Naive thymus-derived CD4-positive, alpha-beta T cell (primary cell): ENCODE data around the gene AFMID. TPM values are rescaled to one million over a fixed set of nuclear protein-coding genes. Genes with fewer than 3 reads are reported as not detected.
A peak's percentile ranks its signal among the peaks of the same experiment; 100 is the strongest.

ENCODE experiments used
- ATAC-seq: fragments of 150-1000 bp; cut with Tn5 transposase; 2 replicates; pipeline ENCODE4 v1.10.0; 2021; ENCODE audit warnings: mild to moderate bottlenecking, moderate library complexity
- CTCF ChIA-PET: fragments of 350-600 bp; sonication (Branson Sonifier 250); formaldehyde crosslinking; loops from one replicate; lab custom pipeline; 2021; ENCODE audit warnings: antibody characterized with exemption; lab: Charles Lee
- POLR2A ChIA-PET: fragments of 350-600 bp; sonication (Branson Sonifier 250); formaldehyde crosslinking; loops from one replicate; lab custom pipeline; 2021; ENCODE audit warnings: antibody characterized with exemption, inconsistent platforms; lab: Charles Lee
- DNase-seq, 9 donors: peaks; one replicate each; pipeline versions ENCODE4 v3.0.0 to v3.0.0-alpha.2; 2020 to 2022; ENCODE audit warnings: mixed read lengths in 1 of 9
- H3K27ac ChIP-seq: one replicate; pipeline ENCODE4 v1.7.0; 2013; ENCODE audit warnings: mild to moderate bottlenecking, low read depth, low read length, moderate library complexity
- H3K27me3 ChIP-seq, 2 donors: one replicate each; pipeline ENCODE4 v1.7.0; 2013; ENCODE audit warnings: low read length in 2 of 2, mild to moderate bottlenecking in 2 of 2, moderate library complexity in 2 of 2; ENCODE audit not compliant: control insufficient read depth in 2 of 2, insufficient read depth in 2 of 2
- H3K36me3 ChIP-seq, 3 experiments: 1 replicate in 2 of 3; 2 replicates in 1 of 3; pipeline ENCODE4 v1.7.0; 2013; ENCODE audit warnings: low read length in 3 of 3, mild to moderate bottlenecking in 3 of 3, moderate library complexity in 1 of 3; ENCODE audit not compliant: insufficient read depth in 3 of 3, control insufficient read depth in 2 of 3
- H3K4me1 ChIP-seq, 2 donors: one replicate each; pipeline ENCODE4 v1.7.0; 2013; ENCODE audit warnings: low read length in 2 of 2, mild to moderate bottlenecking in 2 of 2, moderate library complexity in 1 of 2; ENCODE audit not compliant: control insufficient read depth in 2 of 2, insufficient read depth in 2 of 2
- H3K4me3 ChIP-seq: 2 replicates; pipeline ENCODE4 v1.7.0; 2013; ENCODE audit warnings: mild to moderate bottlenecking, low read length
- H3K9me3 ChIP-seq, 3 experiments: 1 replicate in 2 of 3; 2 replicates in 1 of 3; pipeline ENCODE4 v1.7.0; 2013; ENCODE audit warnings: low read length in 3 of 3; ENCODE audit not compliant: control insufficient read depth in 2 of 3
- H3K27ac Mint-ChIP-seq, 9 donors: one replicate each; pipeline ENCODE4 v1.8.0; 2020 to 2022; ENCODE audit warnings: mixed read lengths in 9 of 9, mild to moderate bottlenecking in 8 of 9, moderate library complexity in 5 of 9, inconsistent platforms in 2 of 9
- H3K27me3 Mint-ChIP-seq, 5 donors: one replicate each; pipeline ENCODE4 v1.8.0; 2021 to 2022; ENCODE audit warnings: mixed read lengths in 5 of 5, mild to moderate bottlenecking in 1 of 5
- H3K36me3 Mint-ChIP-seq, 5 donors: one replicate each; pipeline ENCODE4 v1.8.0; 2020 to 2022; ENCODE audit warnings: mixed read lengths in 5 of 5, mild to moderate bottlenecking in 3 of 5, inconsistent platforms in 1 of 5
- H3K4me1 Mint-ChIP-seq, 7 donors: one replicate each; pipeline ENCODE4 v1.8.0; 2020 to 2022; ENCODE audit warnings: mixed read lengths in 7 of 7, mild to moderate bottlenecking in 3 of 7, inconsistent platforms in 1 of 7
- H3K4me3 Mint-ChIP-seq, 10 donors: one replicate each; pipeline ENCODE4 v1.8.0; 2020 to 2022; ENCODE audit warnings: mild to moderate bottlenecking in 10 of 10, mixed read lengths in 10 of 10, moderate library complexity in 6 of 10, inconsistent platforms in 2 of 10
- H3K9me3 Mint-ChIP-seq, 11 donors: one replicate each; pipeline ENCODE4 v1.8.0; 2020 to 2022; ENCODE audit warnings: mixed read lengths in 11 of 11, mild to moderate bottlenecking in 4 of 11, inconsistent platforms in 1 of 11, moderate library complexity in 1 of 11
- intact Hi-C, 2 donors: fragments of 100-400 bp; cut with micrococcal nuclease; formaldehyde crosslinking; loops; one replicate each; pipeline ENCODE4 v1.15.1; 2023
- polyA plus RNA-seq, 2 donors: library from polyadenylated mRNA; unstranded; fragments of 300-500 nt; fragmentation: Illumina TruSeq; gene quantifications; one replicate each; pipeline ENCODE4 v1.2.3, GENCODE V29; 2021
- total RNA-seq, 6 experiments: library from RNA in 5 of 6; stranded (reverse) in 5 of 6; gene quantifications; 1 replicate in 5 of 6; 2 replicates in 1 of 6; pipeline ENCODE4 v1.2.3 and lab custom pipeline; 2021 to 2026

Gene AFMID
- total and polyA plus RNA-seq, 7 experiments from 2014 or later = 0.99 to 19.2 (median 1.8) TPM

- ChIA-PET CTCF (no interaction called here), POLR2A (interaction anchor here (1.0 to 1.1 kb wide), 2 partner anchors 30 to 44 kb away, joined by 3 read pairs; no protein-coding TSS in a partner anchor)
- no peak overlapping the region for H3K4me3 Mint-ChIP-seq
- no peak for ATAC-seq
- no peak overlapping the region for H3K27ac Mint-ChIP-seq
- Histone ChIP-seq H3K27me3 (no peaks in the 10 kb centered on the region), H3K4me1 (peaks cover 0 to 11% of the 10 kb centered on the region in 2 donors), H3K27ac (no peak overlapping the region), H3K4me3 (no peak overlapping the region), H3K9me3 (no peaks in the 10 kb centered on the region), H3K36me3 (no peaks in the 10 kb centered on the region)
- H3K27me3 Mint-ChIP-seq = no peaks in the 10 kb centered on the region
- peaks cover 0 to 9% (median 4%) of the 10 kb centered on the region in 7 donors for H3K4me1 Mint-ChIP-seq
- H3K9me3 Mint-ChIP-seq = no peaks in the 10 kb centered on the region
- intact Hi-C loops = loop anchor here (5.0 kb wide), 2 partner anchors 33 to 47 kb away; partner anchors contain the start of genes BIRC5 (in 1 of the 2) and TMC8 (in 1 of the 2)
- DNase-seq = no peak
- no peaks in the 10 kb centered on the region for H3K36me3 Mint-ChIP-seq
Observed at GRCh38 chr17:78164748-78165607, 22.2 kb upstream of the AFMID start.

GRCh38 chr17:78166416-78166815 is 20.7 kb upstream of the AFMID start:
- no peak for DNase-seq
- POLR2A ChIA-PET = interaction anchor here (0.8 kb wide), 1 partner anchor 32 kb away, joined by 3 read pairs; no protein-coding TSS in a partner anchor
- H3K9me3 Mint-ChIP-seq = no peaks in the 10 kb centered on the region
- no peaks in the 10 kb centered on the region for H3K27me3 ChIP-seq
- H3K4me3 Mint-ChIP-seq = peak overlapping the region in 1 of 10 donors; percentile 16
- ATAC-seq = no peak
- no peaks in the 10 kb centered on the region for H3K9me3 ChIP-seq
- no peak overlapping the region for H3K27ac ChIP-seq
- no peaks in the 10 kb centered on the region for H3K27me3 Mint-ChIP-seq
- no peak overlapping the region for H3K27ac Mint-ChIP-seq
- peaks cover 0 to 13% of the 10 kb centered on the region in 2 donors for H3K4me1 ChIP-seq
- H3K4me1 Mint-ChIP-seq = peaks cover 2 to 21% (median 16%) of the 10 kb centered on the region in 7 donors
- peaks cover 0 to under 1% (median 0%) of the 10 kb centered on the region in 5 donors for H3K36me3 Mint-ChIP-seq
- H3K36me3 ChIP-seq = peaks cover 0 to 9% (median 0%) of the 10 kb centered on the region in 3 experiments
- H3K4me3 ChIP-seq = no peak overlapping the region
- intact Hi-C loops = loop anchor here (5.0 kb wide), 2 partner anchors 34 to 46 kb away; partner anchors contain the start of genes BIRC5 (in 1 of the 2) and TMC8 (in 1 of the 2)
- CTCF ChIA-PET = no interaction called here

- Mint-ChIP-seq H3K27me3 (no peaks in the 10 kb centered on the region), H3K4me3 (peak within 1 kb of the TSS; percentile 64 to 83 (median 73)), H3K27ac (peak within 1 kb of the TSS; percentile 31 to 88 (median 66)), H3K36me3 (peaks cover 0 to 7% (median 0%) of the 10 kb centered on the region in 5 donors), H3K4me1 (peaks cover 22 to 40% (median 35%) of the 10 kb centered on the region in 7 donors), H3K9me3 (no peaks in the 10 kb centered on the region)
- Histone ChIP-seq H3K4me3 (peak within 1 kb of the TSS; percentile 58), H3K9me3 (no peaks in the 10 kb centered on the region), H3K27me3 (no peaks in the 10 kb centered on the region), H3K27ac (peak within 1 kb of the TSS; percentile 89), H3K36me3 (peaks cover 0 to 18% (median 0%) of the 10 kb centered on the region in 3 experiments), H3K4me1 (peaks cover 6 to 25% of the 10 kb centered on the region in 2 donors)
- peak; percentile 80 to 94 (median 87) for DNase-seq
- CTCF ChIA-PET = interaction anchor here (0.6 kb wide), 1 partner anchor 724 kb away, joined by 3 read pairs; no protein-coding TSS in a partner anchor
- intact Hi-C loops = loop anchor here (1.0 to 5.0 kb wide), 6 partner anchors 18 to 502 kb away; partner anchors contain the start of genes TMC8 (in 2 of the 2), AFMID (in 1 of the 2), BIRC5 (in 1 of the 2) and TK1 (in 1 of the 2)
- peak; percentile 91 for ATAC-seq
- POLR2A ChIA-PET = interaction anchor here (0.6 to 2.2 kb wide), 6 partner anchors 15 to 54 kb away, joined by 3 to 12 read pairs (median 6); no protein-coding TSS in a partner anchor
Observed at GRCh38 chr17:78168242-78168902, 18.8 kb upstream of the AFMID start, which contains the start of gene SYNGR2. Gene SYNGR2 (plus strand): TSS chr17:78168581. CDS start chr17:78168617, 36 bp downstream.

GRCh38 chr17:78168903-78169793 is 18.0 kb upstream of the AFMID start:
- H3K4me3 Mint-ChIP-seq = peak overlapping the region; percentile 62 to 83 (median 72)
- Histone ChIP-seq H3K36me3 (peaks cover 0 to 18% (median 0%) of the 10 kb centered on the region in 3 experiments), H3K4me3 (peak overlapping the region; percentile 58), H3K27me3 (no peaks in the 10 kb centered on the region), H3K9me3 (no peaks in the 10 kb centered on the region), H3K27ac (peak overlapping the region; percentile 89), H3K4me1 (peaks cover 13 to 32% of the 10 kb centered on the region in 2 donors)
- peaks cover 29 to 48% (median 43%) of the 10 kb centered on the region in 7 donors for H3K4me1 Mint-ChIP-seq
- CTCF ChIA-PET = interaction anchor here (1.2 kb wide), 1 partner anchor 31 kb away, joined by 3 read pairs; no protein-coding TSS in a partner anchor
- H3K9me3 Mint-ChIP-seq = no peaks in the 10 kb centered on the region
- peak overlapping the region; percentile 31 to 88 (median 64) for H3K27ac Mint-ChIP-seq
- POLR2A ChIA-PET = interaction anchor here (0.6 to 2.2 kb wide), 16 partner anchors 22 to 211 kb away, joined by 3 to 12 read pairs (median 4); partner anchors contain the start of genes TMC8 and TNRC6C
- DNase-seq = peak in 6 of 9 donors; percentile 25 to 73 (median 32)
- intact Hi-C loops = loop anchor here (1.0 to 5.0 kb wide), 6 partner anchors 18 to 502 kb away; partner anchors contain the start of genes TMC8 (in 2 of the 2), AFMID (in 1 of the 2), BIRC5 (in 1 of the 2) and TK1 (in 1 of the 2)
- peak; percentile 69 for ATAC-seq
- peaks cover 0 to 10% (median 0%) of the 10 kb centered on the region in 5 donors for H3K36me3 Mint-ChIP-seq
- no peaks in the 10 kb centered on the region for H3K27me3 Mint-ChIP-seq

GRCh38 chr17:78170692-78171590 is 16.2 kb upstream of the AFMID start:
- Mint-ChIP-seq H3K27me3 (no peaks in the 10 kb centered on the region), H3K36me3 (peaks cover 0 to 10% (median 0%) of the 10 kb centered on the region in 5 donors), H3K4me1 (peaks cover 32 to 54% (median 51%) of the 10 kb centered on the region in 7 donors), H3K9me3 (no peaks in the 10 kb centered on the region), H3K4me3 (peak overlapping the region; percentile 32 to 83 (median 62)), H3K27ac (peak overlapping the region in 8 of 9 donors; percentile 36 to 88 (median 65))
- Histone ChIP-seq H3K4me3 (no peak overlapping the region), H3K9me3 (no peaks in the 10 kb centered on the region), H3K36me3 (peaks cover 0 to 18% (median 0%) of the 10 kb centered on the region in 3 experiments), H3K27me3 (no peaks in the 10 kb centered on the region), H3K4me1 (peaks cover 13 to 36% of the 10 kb centered on the region in 2 donors), H3K27ac (no peak overlapping the region)
- intact Hi-C loops = loop anchor here in 1 of 2 donors (10.0 kb wide), 1 partner anchor 626 kb away; no protein-coding TSS in a partner anchor
- ChIA-PET POLR2A (interaction anchor here (0.6 to 2.9 kb wide), 6 partner anchors 31 to 56 kb away, joined by 4 to 13 read pairs (median 6); partner anchors contain the start of gene TMC8), CTCF (interaction anchor here (0.6 kb wide), 1 partner anchor 39 kb away, joined by 4 read pairs; no protein-coding TSS in a partner anchor)
- ATAC-seq (no peak), DNase-seq (no peak)
